Loucy (cell line): ENCODE data around the gene RAB1A.

Experiments
- EZH2phosphoT487 ChIP-seq: fragments of 200-600 bp; IDR thresholded peaks from 2 replicates; pipeline ENCODE4 v1.6.1; 2018; ENCODE audit warnings: antibody characterized with exemption, mild to moderate bottlenecking, moderate library complexity, borderline replicate concordance
- TF ChIP-seq, protein P1 (sequence below): fragments of 200-600 bp; sonication (generic); conservative IDR thresholded peaks from 2 replicates; pipeline ENCODE4 v1.5.1; 2014; ENCODE audit warnings: mild to moderate bottlenecking, antibody characterized with exemption, low read length

- TF ChIP-seq, protein P1, sequence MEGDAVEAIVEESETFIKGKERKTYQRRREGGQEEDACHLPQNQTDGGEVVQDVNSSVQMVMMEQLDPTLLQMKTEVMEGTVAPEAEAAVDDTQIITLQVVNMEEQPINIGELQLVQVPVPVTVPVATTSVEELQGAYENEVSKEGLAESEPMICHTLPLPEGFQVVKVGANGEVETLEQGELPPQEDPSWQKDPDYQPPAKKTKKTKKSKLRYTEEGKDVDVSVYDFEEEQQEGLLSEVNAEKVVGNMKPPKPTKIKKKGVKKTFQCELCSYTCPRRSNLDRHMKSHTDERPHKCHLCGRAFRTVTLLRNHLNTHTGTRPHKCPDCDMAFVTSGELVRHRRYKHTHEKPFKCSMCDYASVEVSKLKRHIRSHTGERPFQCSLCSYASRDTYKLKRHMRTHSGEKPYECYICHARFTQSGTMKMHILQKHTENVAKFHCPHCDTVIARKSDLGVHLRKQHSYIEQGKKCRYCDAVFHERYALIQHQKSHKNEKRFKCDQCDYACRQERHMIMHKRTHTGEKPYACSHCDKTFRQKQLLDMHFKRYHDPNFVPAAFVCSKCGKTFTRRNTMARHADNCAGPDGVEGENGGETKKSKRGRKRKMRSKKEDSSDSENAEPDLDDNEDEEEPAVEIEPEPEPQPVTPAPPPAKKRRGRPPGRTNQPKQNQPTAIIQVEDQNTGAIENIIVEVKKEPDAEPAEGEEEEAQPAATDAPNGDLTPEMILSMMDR, result no peak
- TF ChIP-seq EZH2phosphoT487, result no peak
Observed at GRCh38 chr2:65177751-65178442, 48.0 kb upstream of the RAB1A start.
